Psoas muscle (tissue), 8 donors: ENCODE data around the gene NRCAM. TPM values are rescaled to one million over a fixed set of nuclear protein-coding genes. Genes with fewer than 3 reads are reported as not detected.

Experiments
- ATAC-seq, 4 donors: fragments of 200-7000 bp; cut with Tn5 transposase; one replicate each; pipeline ENCODE4 v1.9.1; 2020; ENCODE audit warnings: moderate library complexity in 3 of 4, mild to moderate bottlenecking in 2 of 4
- DNase-seq, 2 donors: peaks; one replicate each; pipeline ENCODE4 v3.0.0-alpha.2; 2020
- H3K27ac ChIP-seq: fragments of 200-600 bp; one replicate; pipeline ENCODE4 v1.8.0; 2022
- H3K27me3 ChIP-seq, 3 donors: fragments of 200-600 bp in 1 of 3; one replicate each; pipeline versions ENCODE4 v1.6.1 to v1.8.0; 2013 to 2022; ENCODE audit warnings: low read length in 2 of 3, mild to moderate bottlenecking in 2 of 3, moderate library complexity in 1 of 3; ENCODE audit not compliant: insufficient read depth in 3 of 3
- H3K36me3 ChIP-seq, 2 donors: fragments of 200-600 bp in 1 of 2; one replicate each; pipeline versions ENCODE4 v1.6.1 to v1.8.0; 2013 to 2022; ENCODE audit warnings: low read depth in 1 of 2, mild to moderate bottlenecking in 1 of 2, moderate library complexity in 1 of 2; ENCODE audit not compliant: insufficient read depth in 1 of 2
- H3K4me1 ChIP-seq: fragments of 200-600 bp; one replicate; pipeline ENCODE4 v1.8.0; 2022
- H3K4me3 ChIP-seq: fragments of 200-600 bp; one replicate; pipeline ENCODE4 v1.8.0; 2022; ENCODE audit warnings: mild to moderate bottlenecking
- H3K9me3 ChIP-seq: fragments of 200-600 bp; one replicate; pipeline ENCODE4 v1.8.0; 2022
- CTCF ChIP-seq: fragments of 200-600 bp; IDR thresholded peaks from one replicate; pipeline ENCODE4 v1.8.0; 2022; ENCODE audit warnings: antibody characterized with exemption
- WGBS, 3 donors: extraction: QIAGEN DNeasy Blood & Tissue Kit; methylation state at CpG; one replicate each; pipeline versions ENCODE4 v1.1.6 to v1.1.7; 2013; 5-methylcytosine and 5-hydroxymethylcytosine counted together
- intact Hi-C, 2 donors: fragments of 100-400 bp; cut with DNase I; formaldehyde crosslinking; loops; one replicate each; pipeline versions ENCODE4 v1.11.0 to v1.14.2; 2022
- polyA plus RNA-seq, 3 donors: library from polyadenylated mRNA; stranded (reverse); fragments of 200-250 nt; gene quantifications; one replicate each; pipeline ENCODE4 v1.2.3, GENCODE V29; 2013
- total RNA-seq, 4 donors: library from RNA; stranded (reverse); fragmentation: NEBNext Ultra II Directional in 2 of 4; extraction: Animal tissue kit (Norgen Biotek cat#: 25700) in 2 of 4; gene quantifications; one replicate each; pipeline versions ENCODE4 v1.2.1 to v1.2.4, GENCODE V29; 2021 to 2023
- donor health status: healthy with polysubstance abuse.
- donor health status: DM: no; HTN: no; CAD: no; lungs with moderate emphysema.
- donor health status: Bipolar disorder and iron deficiency.
- donor health status: healthy.
- donor health status: DM: yes; HTN: yes; CAD: no.
- donor health status: DM: no; HTN: no; CAD: no.
- donor health status: DM: no; HTN: no; CAD: no.
- donor health status: DM: yes; HTN: yes; CAD: no.

The NRCAM gene
- total and polyA plus RNA-seq, 7 donors, result 0.06 to 1.8 (median 0.55) TPM

- DNase-seq (no peak), ATAC-seq (no peak)
- no peak overlapping the region for H3K4me3 ChIP-seq
- no peaks in the 10 kb centered on the region for H3K9me3 ChIP-seq
- no peak for TF ChIP-seq CTCF
- H3K27ac ChIP-seq, result no peak overlapping the region
- WGBS, 3 donors, result 11 to 31% (median 18%) methylated on average over 1 of the region's 1 CpG
- H3K36me3 ChIP-seq, result no peaks in the 10 kb centered on the region
- no peaks in the 10 kb centered on the region for H3K27me3 ChIP-seq
- intact Hi-C loops, result no loop called here
- H3K4me1 ChIP-seq, result no peaks in the 10 kb centered on the region
Measured at GRCh38 chr7:108335269-108335918, 120.8 kb downstream of the NRCAM start.

GRCh38 chr7:108332937-108333336 is 123.3 kb downstream of the NRCAM start:
- no peak overlapping the region for H3K27ac ChIP-seq
- TF ChIP-seq CTCF, result no peak
- 67 to 81% (median 72%) methylated on average over 3 of the region's 3 CpGs for WGBS, 3 donors
- H3K27me3 ChIP-seq, result no peaks in the 10 kb centered on the region
- ATAC-seq, result no peak
- intact Hi-C loops, result no loop called here
- H3K4me3 ChIP-seq, result no peak overlapping the region
- no peaks in the 10 kb centered on the region for H3K9me3 ChIP-seq
- no peak for DNase-seq
- no peaks in the 10 kb centered on the region for H3K4me1 ChIP-seq
- no peaks in the 10 kb centered on the region for H3K36me3 ChIP-seq

GRCh38 chr7:108331971-108332370 is 124.3 kb downstream of the NRCAM start:
- ATAC-seq (no peak), DNase-seq (no peak)
- intact Hi-C loops, result no loop called here
- Histone ChIP-seq H3K4me1 (no peaks in the 10 kb centered on the region), H3K36me3 (no peaks in the 10 kb centered on the region), H3K4me3 (no peak overlapping the region), H3K9me3 (no peaks in the 10 kb centered on the region), H3K27me3 (no peaks in the 10 kb centered on the region), H3K27ac (no peak overlapping the region)
- WGBS, 3 donors, result 53 to 63% (median 54%) methylated on average over 1 of the region's 1 CpG
- TF ChIP-seq CTCF, result no peak

- intact Hi-C loops, result no loop called here
- H3K4me3 ChIP-seq, result no peak overlapping the region
- no peaks in the 10 kb centered on the region for H3K9me3 ChIP-seq
- H3K4me1 ChIP-seq, result no peaks in the 10 kb centered on the region
- WGBS, 3 donors, result 59 to 76% (median 60%) methylated on average over 6 of the region's 6 CpGs
- no peak for TF ChIP-seq CTCF
- no peaks in the 10 kb centered on the region for H3K36me3 ChIP-seq
- no peak overlapping the region for H3K27ac ChIP-seq
- DNase-seq, result no peak
- H3K27me3 ChIP-seq, result no peaks in the 10 kb centered on the region
- ATAC-seq, result no peak
Measured at GRCh38 chr7:108330227-108330626, 126.0 kb downstream of the NRCAM start.

- no peak for ATAC-seq
- 73 to 84% (median 82%) methylated on average over 2 of the region's 2 CpGs for WGBS, 3 donors
- TF ChIP-seq CTCF, result no peak
Measured at GRCh38 chr7:108329514-108329913, 126.7 kb downstream of the NRCAM start.

More at GRCh38 chr7:108329514-108329913, 126.7 kb downstream of the NRCAM start:
- Histone ChIP-seq H3K27me3 (no peaks in the 10 kb centered on the region), H3K36me3 (no peaks in the 10 kb centered on the region), H3K4me1 (no peaks in the 10 kb centered on the region), H3K9me3 (no peaks in the 10 kb centered on the region), H3K27ac (no peak overlapping the region), H3K4me3 (no peak overlapping the region)
- intact Hi-C loops, result no loop called here
- DNase-seq, result no peak
